Epithelial cell of esophagus (primary cell): ENCODE measurements around the gene TSPAN5.
A peak's percentile ranks its signal among the peaks of the same experiment; 100 is the strongest.
"Not testable (repeated sequence)": the region's sequence is repeated elsewhere in the genome, so short reads cannot be mapped to it uniquely, and the experiment has no call there.

Experiments used
- DNase-seq: peaks from one replicate; pipeline ENCODE4 v3.0.0; 2010; ENCODE audit warnings: low read depth
- H3K4me3 ChIP-seq: 2 replicates; pipeline ENCODE4 v1.5.1; 2011; ENCODE audit warnings: mild to moderate bottlenecking, low read length, control low read depth
- TF ChIP-seq, protein P1 (sequence below): IDR thresholded peaks from 2 replicates; pipeline ENCODE4 v1.5.1; 2011; ENCODE audit warnings: low read depth, mild to moderate bottlenecking, low read length, control low read depth, inconsistent platforms; ENCODE audit not compliant: insufficient read depth; ENCODE audit errors: missing control alignments

Gene TSPAN5

DNA sequence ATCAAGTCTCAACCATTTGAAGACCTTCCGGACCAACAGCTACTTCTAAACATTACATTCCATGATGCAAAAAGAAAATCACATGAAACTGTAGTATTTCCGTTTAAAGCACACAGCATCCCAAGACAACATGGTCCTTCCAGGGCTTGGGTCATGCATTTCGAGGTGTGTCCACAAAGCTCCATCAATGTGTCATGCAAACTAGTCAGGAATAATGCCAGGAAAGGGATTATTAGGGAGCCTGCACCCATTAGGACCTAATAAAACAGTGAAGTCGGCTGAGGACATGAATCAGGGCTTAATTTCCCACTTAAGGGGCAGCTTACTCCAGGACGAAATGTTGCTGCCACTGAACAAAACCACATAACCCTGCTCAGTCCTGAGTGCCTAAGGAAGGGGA, 177.9 kb downstream of the TSPAN5 start:
- no peak overlapping the region for H3K4me3 ChIP-seq
- TF ChIP-seq, protein P1, sequence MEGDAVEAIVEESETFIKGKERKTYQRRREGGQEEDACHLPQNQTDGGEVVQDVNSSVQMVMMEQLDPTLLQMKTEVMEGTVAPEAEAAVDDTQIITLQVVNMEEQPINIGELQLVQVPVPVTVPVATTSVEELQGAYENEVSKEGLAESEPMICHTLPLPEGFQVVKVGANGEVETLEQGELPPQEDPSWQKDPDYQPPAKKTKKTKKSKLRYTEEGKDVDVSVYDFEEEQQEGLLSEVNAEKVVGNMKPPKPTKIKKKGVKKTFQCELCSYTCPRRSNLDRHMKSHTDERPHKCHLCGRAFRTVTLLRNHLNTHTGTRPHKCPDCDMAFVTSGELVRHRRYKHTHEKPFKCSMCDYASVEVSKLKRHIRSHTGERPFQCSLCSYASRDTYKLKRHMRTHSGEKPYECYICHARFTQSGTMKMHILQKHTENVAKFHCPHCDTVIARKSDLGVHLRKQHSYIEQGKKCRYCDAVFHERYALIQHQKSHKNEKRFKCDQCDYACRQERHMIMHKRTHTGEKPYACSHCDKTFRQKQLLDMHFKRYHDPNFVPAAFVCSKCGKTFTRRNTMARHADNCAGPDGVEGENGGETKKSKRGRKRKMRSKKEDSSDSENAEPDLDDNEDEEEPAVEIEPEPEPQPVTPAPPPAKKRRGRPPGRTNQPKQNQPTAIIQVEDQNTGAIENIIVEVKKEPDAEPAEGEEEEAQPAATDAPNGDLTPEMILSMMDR: no peak
- peak; percentile 55 for DNase-seq

DNA sequence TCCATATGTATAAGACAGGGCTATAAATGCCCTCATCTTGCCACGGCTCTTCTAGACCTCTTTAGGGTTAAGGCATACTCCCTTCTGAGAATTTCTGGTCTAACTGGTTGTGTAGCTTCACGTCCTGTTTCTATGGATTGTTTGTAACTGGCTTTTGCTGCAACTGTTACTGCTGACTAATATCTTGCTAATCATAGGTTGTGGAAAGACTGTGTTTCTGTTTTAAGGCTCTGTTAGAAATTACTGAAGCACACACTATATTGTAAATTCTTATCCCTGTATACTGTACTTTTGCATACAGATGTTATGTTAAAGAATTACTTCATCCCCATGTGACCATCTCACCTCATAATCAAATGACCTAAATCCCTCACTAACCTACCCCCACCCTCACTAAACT, 178.8 kb downstream of the TSPAN5 start:
- peak; percentile 84 for DNase-seq
- H3K4me3 ChIP-seq: not testable (repeated sequence)

DNA sequence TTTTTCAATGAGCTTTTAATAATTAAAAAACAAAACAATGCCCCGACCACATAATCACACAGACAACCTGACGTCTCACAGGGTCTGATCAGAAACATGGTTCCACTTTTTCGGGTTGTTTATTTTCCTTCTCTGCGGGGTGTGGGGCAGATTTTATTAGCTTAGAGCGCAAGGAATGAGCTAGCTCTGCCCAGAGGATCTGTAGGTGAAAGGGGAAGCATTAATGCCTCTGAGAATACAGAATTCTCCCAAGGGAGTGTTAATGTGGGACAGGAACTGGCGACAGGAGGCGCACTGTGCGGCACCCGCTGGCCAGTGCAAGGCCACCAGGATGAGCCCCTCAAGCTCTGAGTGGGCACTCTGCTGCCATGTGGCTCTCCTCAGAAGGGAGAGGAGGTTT, 181.5 kb downstream of the TSPAN5 start:
- H3K4me3 ChIP-seq: no peak overlapping the region
- TF ChIP-seq, protein P1: no peak
- DNase-seq: no peak

DNA sequence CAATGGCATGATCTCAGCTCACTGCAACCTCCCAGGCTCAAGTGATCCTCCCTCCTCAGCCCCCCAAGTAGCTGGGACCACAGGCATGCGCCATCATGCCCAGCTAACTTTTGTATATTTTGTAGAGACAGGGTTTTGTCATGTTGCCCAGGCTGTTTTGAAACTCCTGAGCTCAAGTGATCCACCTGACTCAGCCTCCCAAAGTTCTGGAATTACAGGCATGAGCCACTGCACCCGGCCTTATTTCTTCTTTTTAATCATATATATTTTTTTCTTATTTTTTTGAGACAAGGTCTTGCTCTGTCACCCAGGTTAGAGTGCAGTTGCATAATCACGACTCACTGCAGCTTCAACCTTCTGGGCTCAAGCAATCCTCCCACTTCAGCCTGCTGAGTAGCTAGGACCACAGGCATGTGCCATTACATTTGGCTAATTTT, 184.0 kb downstream of the TSPAN5 start:
- H3K4me3 ChIP-seq: no peak overlapping the region
- peak; percentile 84 for DNase-seq
- TF ChIP-seq, protein P1: no peak

DNA sequence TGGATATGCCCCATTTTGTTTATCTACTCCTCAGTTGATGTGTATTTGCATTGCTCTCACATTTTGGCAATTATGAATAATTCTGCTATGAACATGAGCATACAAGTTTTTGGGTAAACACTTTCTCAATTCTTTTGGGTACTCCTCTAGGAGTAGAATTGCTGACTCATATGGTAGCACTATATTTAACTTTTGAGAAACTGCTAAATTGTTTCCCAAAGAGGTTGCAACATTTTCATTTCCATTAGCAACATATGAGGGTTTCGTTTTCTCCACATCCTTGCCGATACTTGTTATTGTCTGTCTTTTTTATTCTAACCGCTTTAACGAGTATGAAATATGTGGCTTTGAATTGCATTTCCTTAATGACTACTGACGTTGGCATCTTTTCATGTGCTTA, 185.4 kb downstream of the TSPAN5 start:
- peak; percentile 92 for DNase-seq
- TF ChIP-seq, protein P1: no peak
- no peak overlapping the region for H3K4me3 ChIP-seq

DNA sequence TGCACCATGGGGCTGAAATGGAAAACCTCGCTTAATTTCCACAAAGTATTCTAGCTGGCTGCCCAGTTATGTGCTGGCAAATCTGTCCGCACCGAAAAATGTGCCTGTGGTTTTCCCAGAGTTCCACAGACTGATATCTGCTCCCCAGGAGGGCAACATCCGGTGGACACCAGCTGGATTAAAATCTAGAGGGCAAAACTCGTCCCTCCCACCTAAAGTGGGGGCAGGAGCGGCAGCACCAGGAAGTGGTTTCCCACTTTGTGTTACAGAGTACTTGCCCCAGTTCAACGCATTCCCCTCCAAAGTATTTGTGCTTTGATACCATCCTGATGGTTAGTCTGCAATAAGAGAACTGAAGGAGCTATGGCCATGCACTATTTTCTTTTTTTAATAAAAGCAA, 187.6 kb downstream of the TSPAN5 start:
- no peak overlapping the region for H3K4me3 ChIP-seq
- TF ChIP-seq, protein P1: no peak
- no peak for DNase-seq

DNA sequence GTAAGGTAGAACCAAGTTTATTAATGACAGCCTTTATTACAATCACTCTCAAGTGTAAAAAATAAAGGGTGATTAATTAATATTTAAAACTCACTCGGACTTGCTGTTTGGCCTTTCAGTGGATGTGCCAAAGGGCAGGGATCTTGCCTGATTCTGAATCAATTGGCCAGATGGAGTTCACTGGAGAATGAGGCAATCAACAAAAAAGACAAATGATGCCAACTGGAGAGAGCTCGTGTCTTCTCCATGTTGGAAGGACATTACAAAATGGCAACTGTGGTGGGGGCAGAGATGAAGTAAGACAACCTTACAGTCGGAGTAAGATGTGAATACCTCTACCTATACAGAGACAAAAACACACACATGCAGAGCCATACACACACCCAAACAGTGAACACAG, 188.0 kb downstream of the TSPAN5 start:
- TF ChIP-seq, protein P1: no peak
- DNase-seq: no peak
- no peak overlapping the region for H3K4me3 ChIP-seq

DNA sequence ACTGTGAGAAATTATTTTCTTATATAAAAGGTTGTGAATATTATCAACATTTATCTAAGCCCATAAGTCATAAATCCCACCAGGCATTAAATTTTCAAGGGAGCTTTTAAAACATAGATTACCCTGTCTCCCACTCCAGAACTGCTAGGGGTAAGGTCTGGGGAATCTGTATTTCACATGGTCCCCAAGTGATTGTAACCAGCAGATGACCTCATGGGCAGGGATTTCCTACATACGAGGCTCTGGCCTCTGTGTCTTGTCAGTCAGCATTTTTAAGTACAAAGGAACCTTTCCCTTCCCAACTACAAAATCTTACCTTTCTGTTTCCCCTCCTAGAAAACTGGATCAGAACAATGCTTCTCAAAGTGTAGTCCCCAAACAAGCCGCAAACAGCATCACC, 188.6 kb downstream of the TSPAN5 start:
- TF ChIP-seq, protein P1: no peak
- no peak overlapping the region for H3K4me3 ChIP-seq
- no peak for DNase-seq
